Memory B cell (primary cell): ENCODE results near the gene EDARADD.

ENCODE experiments used
- ATAC-seq: fragments of 150-1000 bp; cut with Tn5 transposase; 2 replicates; pipeline ENCODE4 v1.10.0; 2021; ENCODE audit warnings: low read depth, mild to moderate bottlenecking, moderate library complexity
- DNase-seq, 2 donors: peaks; one replicate each; pipeline ENCODE4 v3.0.0; 2022; ENCODE audit warnings: low spot score in 2 of 2
- H3K27ac Mint-ChIP-seq: one replicate; pipeline ENCODE4 v1.8.0; 2022; ENCODE audit warnings: mild to moderate bottlenecking, moderate library complexity, mixed read lengths
- H3K27me3 Mint-ChIP-seq: one replicate; pipeline ENCODE4 v1.8.0; 2022; ENCODE audit warnings: mixed read lengths
- H3K36me3 Mint-ChIP-seq: one replicate; pipeline ENCODE4 v1.8.0; 2022; ENCODE audit warnings: mild to moderate bottlenecking, mixed read lengths
- H3K4me1 Mint-ChIP-seq: one replicate; pipeline ENCODE4 v1.8.0; 2022; ENCODE audit warnings: mixed read lengths
- H3K4me3 Mint-ChIP-seq: one replicate; pipeline ENCODE4 v1.8.0; 2022; ENCODE audit warnings: mild to moderate bottlenecking, moderate library complexity, mixed read lengths
- H3K9me3 Mint-ChIP-seq: one replicate; pipeline ENCODE4 v1.8.0; 2022; ENCODE audit warnings: mixed read lengths

The EDARADD gene

DNA sequence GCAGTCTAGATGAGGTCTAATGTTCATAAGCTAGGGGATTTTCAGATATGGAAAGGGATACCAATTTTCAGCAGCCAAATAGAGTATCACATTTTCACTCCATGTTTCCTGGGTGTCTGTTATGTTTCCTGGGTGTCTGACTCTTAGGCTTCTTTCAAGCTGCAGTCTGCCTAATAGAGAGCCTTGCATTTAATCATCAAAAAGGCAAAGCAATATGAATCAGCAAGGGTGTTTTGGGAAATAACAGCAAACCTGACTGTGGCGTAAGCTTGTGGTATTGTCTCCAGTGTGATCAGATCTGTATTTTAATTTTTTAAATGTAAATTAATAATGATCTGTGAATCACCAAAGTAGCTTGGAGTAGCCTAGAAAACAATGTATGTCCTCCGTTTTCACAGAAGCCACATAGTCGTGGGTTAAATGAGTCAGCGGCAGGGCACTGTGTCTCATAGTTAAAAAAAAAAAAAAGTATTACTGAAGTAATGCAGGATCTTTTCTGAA is 140.1 kb downstream of the EDARADD start:
- no peak for DNase-seq

More for the DNA sequence above, 140.1 kb downstream of the EDARADD start:
- H3K27me3 Mint-ChIP-seq = no peaks in the 10 kb centered on the region
- H3K9me3 Mint-ChIP-seq = no peaks in the 10 kb centered on the region
- H3K4me3 Mint-ChIP-seq = no peak overlapping the region
- no peak for ATAC-seq
- H3K27ac Mint-ChIP-seq = peak overlapping the region; percentile 75
- H3K4me1 Mint-ChIP-seq = peaks cover 21% of the 10 kb centered on the region
- peaks cover 27% of the 10 kb centered on the region for H3K36me3 Mint-ChIP-seq
